ENCODE results near the gene KCNT1.

The KCNT1 gene

DNA sequence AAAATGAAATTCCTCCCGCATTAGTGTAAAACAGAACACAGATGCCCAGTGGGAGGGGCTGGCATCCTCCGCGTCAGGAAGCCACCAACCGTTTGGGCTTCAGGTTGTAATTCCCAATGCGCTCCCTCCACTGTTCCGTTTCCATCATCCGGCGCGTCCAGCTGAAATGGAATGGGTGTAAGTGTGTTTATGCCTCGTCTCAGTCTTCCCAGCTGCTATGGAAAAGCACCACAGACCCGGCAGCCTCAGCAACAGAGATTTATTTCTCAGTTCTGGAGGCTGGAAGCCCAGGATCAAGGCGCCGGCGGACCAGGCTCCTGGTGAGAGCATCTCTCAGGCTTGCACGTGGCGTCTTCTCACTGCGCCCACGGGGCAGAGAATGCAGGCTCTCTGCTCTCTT is 20.4 kb downstream of the KCNT1 start:
- no peaks in the 10 kb centered on the region for H3K4me1 ChIP-seq (ENCODE audit: insufficient read depth, poor library complexity, severe bottlenecking)
- DNase-seq (ENCODE audit: low spot score) (no peak), ATAC-seq (ENCODE audit: low read depth) (no peak)
- no peak overlapping the region for H3K27ac ChIP-seq (ENCODE audit: poor library complexity, severe bottlenecking)
- no peaks in the 10 kb centered on the region for H3K9me3 ChIP-seq (ENCODE audit: severe bottlenecking)
- no peaks in the 10 kb centered on the region for H3K27me3 ChIP-seq (ENCODE audit: insufficient read depth, poor library complexity, severe bottlenecking)
- no peaks in the 10 kb centered on the region for H3K36me3 ChIP-seq (ENCODE audit: low read depth)
- no peak for TF ChIP-seq CTCF (IDR thresholded peaks at IDR 0.05; ENCODE audit: poor library complexity, severe bottlenecking)
- no peak overlapping the region for H3K4me3 ChIP-seq (ENCODE audit: severe bottlenecking)

GRCh38 chr9:135724186-135724787 is 22.3 kb downstream of the KCNT1 start:
- DNase-seq (ENCODE audit: low spot score) (no peak), ATAC-seq (ENCODE audit: low read depth) (no peak)
- Histone ChIP-seq H3K4me3 (ENCODE audit: severe bottlenecking) (no peak overlapping the region), H3K36me3 (ENCODE audit: low read depth) (no peaks in the 10 kb centered on the region), H3K27me3 (ENCODE audit: insufficient read depth, poor library complexity, severe bottlenecking) (peaks cover 7% of the 10 kb centered on the region), H3K9me3 (ENCODE audit: severe bottlenecking) (no peaks in the 10 kb centered on the region), H3K27ac (ENCODE audit: poor library complexity, severe bottlenecking) (no peak overlapping the region), H3K4me1 (ENCODE audit: insufficient read depth, poor library complexity, severe bottlenecking) (no peaks in the 10 kb centered on the region)
- no peak for TF ChIP-seq CTCF (IDR thresholded peaks at IDR 0.05; ENCODE audit: poor library complexity, severe bottlenecking)

- H3K4me1 ChIP-seq (ENCODE audit: insufficient read depth, poor library complexity, severe bottlenecking) = no peaks in the 10 kb centered on the region
- H3K27me3 ChIP-seq (ENCODE audit: insufficient read depth, poor library complexity, severe bottlenecking) = peaks cover 7% of the 10 kb centered on the region
- DNase-seq (ENCODE audit: low spot score) (no peak), ATAC-seq (ENCODE audit: low read depth) (no peak)
- TF ChIP-seq CTCF (IDR thresholded peaks at IDR 0.05; ENCODE audit: poor library complexity, severe bottlenecking) = no peak
- H3K9me3 ChIP-seq (ENCODE audit: severe bottlenecking) = no peaks in the 10 kb centered on the region
- no peak overlapping the region for H3K4me3 ChIP-seq (ENCODE audit: severe bottlenecking)
- H3K36me3 ChIP-seq (ENCODE audit: low read depth) = no peaks in the 10 kb centered on the region
- no peak overlapping the region for H3K27ac ChIP-seq (ENCODE audit: poor library complexity, severe bottlenecking)
Observed at GRCh38 chr9:135726138-135726853, 24.3 kb downstream of the KCNT1 start.

- TF ChIP-seq CTCF (IDR thresholded peaks at IDR 0.05; ENCODE audit: poor library complexity, severe bottlenecking) = no peak
- peaks cover 7% of the 10 kb centered on the region for H3K27me3 ChIP-seq (ENCODE audit: insufficient read depth, poor library complexity, severe bottlenecking)
- no peak for ATAC-seq (ENCODE audit: low read depth)
- DNase-seq (ENCODE audit: low spot score) = no peak
- H3K4me1 ChIP-seq (ENCODE audit: insufficient read depth, poor library complexity, severe bottlenecking) = no peaks in the 10 kb centered on the region
- no peak overlapping the region for H3K4me3 ChIP-seq (ENCODE audit: severe bottlenecking)
- no peaks in the 10 kb centered on the region for H3K9me3 ChIP-seq (ENCODE audit: severe bottlenecking)
- no peak overlapping the region for H3K27ac ChIP-seq (ENCODE audit: poor library complexity, severe bottlenecking)
- no peaks in the 10 kb centered on the region for H3K36me3 ChIP-seq (ENCODE audit: low read depth)
Observed at GRCh38 chr9:135727257-135727875, 25.4 kb downstream of the KCNT1 start.
